Measurements from ENCODE around the gene ACOT13.
"Not testable (repeated sequence)": the region's sequence is repeated elsewhere in the genome, so short reads cannot be mapped to it uniquely, and the experiment has no call there.

Gene ACOT13

DNA sequence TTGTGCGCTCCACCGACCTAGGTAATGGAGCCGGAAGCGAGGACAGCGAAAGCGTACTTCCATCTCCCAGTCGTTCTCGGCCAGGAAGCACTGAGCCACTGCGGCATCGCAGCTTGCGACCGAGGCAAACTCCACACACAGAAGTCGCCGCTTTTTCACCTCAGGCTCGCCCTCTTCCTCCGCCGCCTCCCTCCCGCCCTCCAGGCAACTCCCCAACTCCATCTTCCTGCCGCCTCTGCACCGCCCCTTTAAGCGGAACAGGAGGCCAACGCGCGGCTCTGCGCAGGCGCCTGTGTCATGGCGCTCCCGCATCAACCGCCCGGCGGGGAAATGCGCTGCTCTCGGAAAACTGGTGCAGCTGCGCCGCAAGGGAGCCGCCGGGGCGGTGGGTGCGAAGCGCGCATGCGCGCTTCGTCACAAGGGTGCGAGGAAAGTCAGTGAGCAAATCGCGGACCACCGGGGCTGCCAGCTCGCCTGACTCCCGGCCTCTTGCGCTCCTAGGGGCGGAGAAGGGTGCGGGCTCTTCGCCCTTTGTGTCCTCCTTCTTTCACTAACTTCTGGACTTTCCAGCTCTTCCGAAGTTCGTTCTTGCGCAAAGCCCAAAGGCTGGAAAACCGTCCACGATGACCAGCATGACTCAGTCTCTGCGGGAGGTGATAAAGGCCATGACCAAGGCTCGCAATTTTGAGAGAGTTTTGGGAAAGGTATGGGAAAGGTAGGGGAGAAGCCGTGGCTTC lies at the start of gene ACOT13, which contains the start of gene TDP2:
Gene ACOT13, plus strand, starts transcription at position 437 of the 737 bp plus-strand sequence. Its CDS starts 187 bp downstream, at position 624.
Gene TDP2, minus strand, starts transcription at position 259 of the 737 bp plus-strand sequence. Its CDS starts 37 bp downstream, at position 222.
- peak; percentile 94 for DNase-seq

DNA sequence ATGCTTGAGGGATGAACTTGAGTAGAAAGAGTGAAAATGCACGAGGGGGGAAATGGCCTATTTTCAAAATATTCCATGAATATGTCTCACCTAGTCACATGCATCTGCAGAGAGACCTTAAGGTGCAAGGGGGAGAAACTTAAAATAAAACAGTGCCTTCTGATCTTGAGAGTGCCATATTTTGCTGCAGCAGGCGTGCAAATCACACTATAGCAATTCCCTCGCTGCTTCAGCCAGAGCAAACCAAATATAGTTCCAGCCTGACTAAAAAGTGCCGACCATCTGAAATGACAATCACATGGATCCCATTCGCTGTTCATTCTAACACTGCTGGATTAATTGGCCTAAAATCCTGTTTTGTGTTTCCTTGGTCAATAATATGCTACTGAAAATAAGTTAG lies 47.2 kb upstream of the ACOT13 start:
- DNase-seq, result no peak

DNA sequence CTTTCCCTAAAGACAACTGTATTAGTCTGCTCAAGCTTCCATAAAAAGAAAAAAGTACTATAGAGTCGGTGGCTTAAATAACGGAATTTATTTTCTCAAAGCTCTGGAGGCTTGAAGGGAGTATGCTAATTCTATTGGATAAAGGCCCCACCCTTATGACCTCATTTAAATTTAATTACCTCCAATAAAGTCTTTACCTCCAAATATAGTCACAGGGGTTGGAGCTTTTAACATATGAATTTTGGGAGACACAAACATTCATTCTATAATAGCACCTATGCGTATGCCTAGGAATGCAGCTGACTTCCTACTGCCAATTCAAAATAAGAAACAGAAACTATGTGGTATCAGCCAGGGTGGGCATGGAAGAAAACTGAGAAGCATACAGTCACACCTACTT lies 46.2 kb upstream of the ACOT13 start:
- DNase-seq, result no peak

DNA sequence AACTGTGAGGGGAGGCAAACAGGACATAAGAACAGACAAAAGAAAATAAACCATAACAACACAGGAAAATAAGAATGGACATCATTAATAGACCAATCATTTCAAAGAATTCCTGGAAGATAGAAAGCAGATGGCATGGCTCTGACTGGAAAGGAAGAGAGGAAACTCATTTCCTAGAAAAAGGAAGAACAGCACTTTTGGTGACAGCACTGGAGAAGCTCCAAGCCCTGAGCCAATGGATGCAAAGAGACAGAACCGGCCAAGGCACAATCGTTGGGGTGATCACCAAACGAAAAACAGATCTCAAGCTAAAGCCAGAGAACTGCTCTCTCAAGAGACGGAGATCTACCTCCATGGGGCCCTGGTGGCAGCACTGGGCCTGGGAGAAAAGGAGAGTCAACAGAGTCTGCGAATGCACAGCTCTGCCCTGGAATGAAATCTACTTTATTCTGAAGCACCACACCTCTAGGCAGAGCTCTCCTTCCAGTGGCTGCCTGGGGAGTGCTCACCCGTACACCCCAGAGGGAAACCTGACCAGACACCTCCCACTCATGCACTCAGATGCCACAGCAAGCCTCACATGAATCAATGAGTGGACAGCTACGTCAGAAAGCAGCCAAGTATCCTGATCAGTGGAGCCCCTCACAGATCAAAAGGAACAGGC lies 45.1 kb upstream of the ACOT13 start:
- DNase-seq, result no peak

DNA sequence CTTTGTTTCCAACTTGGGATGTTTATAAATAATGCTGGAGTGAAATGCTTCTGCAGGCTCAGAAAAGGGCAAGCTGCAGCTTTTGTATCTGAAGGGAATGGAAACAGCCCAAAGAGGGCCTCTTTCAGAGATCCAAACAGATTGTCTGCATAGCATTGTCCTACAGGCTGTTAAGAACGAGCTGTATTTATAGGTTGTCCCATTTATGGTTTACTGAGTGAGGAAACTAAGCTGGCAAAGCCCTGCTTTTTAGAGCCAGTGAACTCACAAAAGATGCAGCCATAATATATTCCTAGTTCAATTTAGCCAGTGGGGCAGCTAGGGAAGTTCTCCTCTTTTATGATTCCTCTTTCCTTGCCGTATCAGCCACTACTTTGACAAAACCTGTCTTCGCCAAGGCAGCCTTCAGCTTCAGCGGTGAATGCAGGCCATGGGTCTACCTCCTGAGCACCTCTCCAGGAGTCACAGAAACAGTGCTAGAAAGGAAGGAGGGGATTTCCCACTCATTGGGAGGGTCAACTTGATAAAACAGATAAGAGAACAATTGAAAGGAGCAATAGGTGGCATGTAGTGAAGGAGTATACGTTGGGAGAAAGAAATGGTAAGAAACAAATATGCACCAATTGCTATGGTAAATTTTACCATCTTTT lies 35.9 kb upstream of the ACOT13 start:
- DNase-seq, result no peak

DNA sequence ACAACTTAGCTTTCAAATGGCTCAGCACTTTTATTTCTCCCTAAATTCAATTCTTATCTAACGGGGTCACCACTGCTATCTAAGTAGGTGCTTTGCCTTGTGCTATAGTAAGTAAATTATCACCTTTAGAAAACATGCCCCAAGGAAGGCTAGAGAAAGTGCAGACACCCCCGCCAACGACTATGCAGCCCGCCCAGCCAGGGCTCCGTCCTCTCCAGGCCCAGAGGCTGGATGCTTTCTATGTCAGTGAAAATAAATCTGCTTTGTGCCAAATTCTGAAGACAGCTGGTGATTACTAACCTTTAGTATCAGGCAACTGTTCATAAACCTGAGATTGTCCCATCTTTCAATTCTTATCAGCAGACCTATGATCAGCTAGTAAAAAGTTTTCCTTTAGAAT lies 35.2 kb upstream of the ACOT13 start:
- DNase-seq, result no peak

DNA sequence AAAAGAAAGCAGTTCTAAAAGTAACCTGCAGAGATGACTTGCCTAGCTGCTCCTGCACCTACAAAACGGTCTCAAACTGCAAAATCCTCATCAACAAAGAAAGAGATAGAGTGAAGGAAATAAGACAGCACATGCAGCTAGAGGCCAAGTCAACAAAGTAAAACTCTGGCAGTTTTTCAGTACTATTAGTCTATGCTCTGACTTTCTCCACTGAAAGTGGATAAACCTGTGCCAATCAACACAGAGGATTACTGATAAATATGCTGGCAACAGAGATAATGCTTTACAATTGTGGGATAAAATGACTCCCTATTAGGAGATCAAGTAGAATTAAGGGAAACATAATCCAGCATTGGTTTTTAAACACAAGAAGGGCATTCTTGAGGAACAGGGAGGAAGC lies 34.3 kb upstream of the ACOT13 start:
- DNase-seq, result no peak

DNA sequence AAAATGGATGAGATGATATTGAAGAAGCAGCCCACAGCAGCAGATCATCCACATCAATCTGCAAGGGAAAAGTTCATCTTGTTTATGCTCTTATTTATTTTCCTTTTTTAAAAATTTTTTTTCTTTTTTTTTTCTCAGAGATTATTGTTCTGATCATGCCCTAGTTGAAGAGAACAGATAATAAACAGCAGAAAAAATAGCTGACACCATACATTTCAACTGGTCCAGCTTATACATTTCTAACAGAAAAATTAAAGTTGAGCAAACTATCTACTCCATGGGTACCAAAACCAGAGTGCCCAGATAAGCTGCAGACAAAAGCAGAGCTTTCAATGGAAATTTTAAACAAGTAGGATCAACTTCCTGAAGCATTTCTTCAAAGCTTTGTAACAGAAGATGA lies 30.2 kb upstream of the ACOT13 start:
- DNase-seq, result no peak

DNA sequence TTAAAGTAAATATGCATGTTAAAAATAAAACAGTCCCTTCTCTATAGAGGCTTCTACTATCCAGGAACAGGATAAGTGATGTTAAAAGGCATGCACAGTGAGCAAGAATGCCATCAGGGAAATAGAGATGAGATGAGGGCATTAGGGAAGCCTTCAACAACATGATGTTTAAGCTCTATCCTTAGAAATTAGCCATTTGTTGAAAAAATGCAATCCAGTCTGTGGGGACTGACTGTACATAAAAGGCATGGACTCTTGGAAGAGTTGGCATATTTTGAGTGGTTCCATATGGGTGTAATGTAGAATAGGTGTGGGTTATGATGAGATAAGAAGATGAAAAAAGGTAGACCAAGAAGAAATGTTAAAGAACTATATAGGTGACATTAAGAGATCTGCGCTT lies 26.7 kb upstream of the ACOT13 start:
- no peak for DNase-seq

DNA sequence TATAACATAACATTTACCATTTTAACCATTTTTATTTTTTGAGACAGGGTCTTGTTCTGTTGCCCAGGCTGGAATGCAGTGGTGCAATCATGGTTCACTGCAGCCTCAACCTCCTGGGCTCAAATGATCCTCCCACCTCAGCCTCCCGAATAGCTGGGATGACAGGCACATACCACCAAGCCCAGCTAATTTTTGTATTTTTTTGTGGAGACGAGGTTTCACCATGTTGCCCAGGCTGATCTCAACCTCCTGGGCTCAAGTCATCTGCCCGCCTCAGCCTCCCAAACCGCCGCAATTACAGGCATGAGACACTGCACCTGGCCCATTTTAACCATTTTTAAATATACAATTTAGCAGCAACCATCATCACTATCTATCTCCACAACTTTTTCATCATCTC lies 26.2 kb upstream of the ACOT13 start:
- DNase-seq, result not testable (repeated sequence)

DNA sequence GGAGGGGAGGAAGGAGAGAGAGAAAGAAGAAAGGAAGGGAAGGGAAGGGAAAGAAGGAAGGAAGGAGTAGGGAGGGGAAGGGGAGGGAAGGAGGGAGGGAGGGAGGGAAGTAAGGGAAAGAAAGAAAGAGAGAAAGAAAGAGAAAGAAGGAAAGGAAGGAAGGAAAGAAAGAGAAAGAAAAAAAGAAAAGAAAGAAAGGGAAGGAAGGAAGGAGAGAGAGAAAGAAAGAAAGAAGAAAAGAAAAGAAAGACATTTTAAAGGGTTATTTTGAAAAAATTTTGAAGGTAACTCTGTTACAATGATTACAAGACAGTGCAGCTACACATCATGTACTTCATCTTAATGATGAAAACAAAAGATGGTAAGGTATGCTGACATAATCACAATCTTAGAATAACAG lies 24.8 kb upstream of the ACOT13 start:
- DNase-seq, result no peak

DNA sequence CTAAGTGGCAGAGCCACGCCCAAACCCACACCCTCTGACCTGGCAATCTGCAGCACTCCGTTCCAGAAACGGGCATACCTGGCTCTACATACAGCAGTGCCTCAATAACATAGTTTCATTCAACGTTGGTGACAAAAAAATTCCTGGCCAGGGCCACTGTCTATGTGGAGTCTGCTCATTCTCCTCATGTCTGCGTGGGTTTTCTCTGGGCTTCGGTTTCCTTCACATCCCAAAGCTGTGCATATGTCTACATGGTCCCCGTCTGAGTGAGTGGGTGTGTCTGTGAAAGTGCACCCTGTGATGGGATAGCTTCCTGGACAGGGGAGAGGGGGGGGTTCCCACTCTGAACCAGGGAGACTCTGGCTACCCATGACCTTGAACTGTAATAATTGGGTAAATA lies 23.0 kb upstream of the ACOT13 start:
- no peak for DNase-seq

DNA sequence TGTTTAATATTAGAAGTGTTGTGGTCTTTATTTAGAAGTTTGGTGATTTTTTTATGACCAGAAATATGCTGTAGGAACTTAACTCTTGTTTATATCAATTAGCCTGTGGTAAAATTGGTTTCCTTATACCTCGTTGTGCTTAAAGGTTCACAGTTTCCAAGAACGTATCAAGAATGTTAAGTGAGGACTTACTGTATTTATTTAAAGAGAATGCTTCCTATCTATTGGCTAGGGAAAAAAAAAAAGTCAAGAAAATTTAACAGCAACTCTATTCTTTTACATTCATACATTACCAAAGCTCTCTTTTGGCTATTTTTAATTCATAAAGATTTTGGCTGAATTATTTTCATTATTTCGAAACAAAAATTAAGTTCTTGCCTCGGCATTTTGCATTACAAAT lies 22.5 kb upstream of the ACOT13 start:
- DNase-seq, result no peak

DNA sequence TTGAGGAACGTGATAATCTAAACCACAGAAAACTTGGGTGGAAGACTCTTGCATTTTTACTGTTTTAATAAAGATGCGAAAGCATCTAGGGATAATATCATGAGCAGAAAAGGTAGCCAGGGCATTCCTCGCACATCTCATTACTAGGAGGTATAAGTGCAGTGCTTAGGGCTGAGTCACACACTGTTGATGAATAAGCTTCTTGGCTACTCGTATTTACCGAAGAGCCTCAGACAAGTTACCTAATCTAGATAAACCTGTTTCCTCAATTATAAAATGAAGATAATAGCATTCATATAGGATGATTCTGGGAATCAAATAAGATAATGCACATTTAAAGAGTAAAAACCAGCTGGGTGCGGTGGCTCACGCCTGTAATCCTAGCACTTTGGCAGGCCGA lies 20.1 kb upstream of the ACOT13 start:
- DNase-seq, result no peak

DNA sequence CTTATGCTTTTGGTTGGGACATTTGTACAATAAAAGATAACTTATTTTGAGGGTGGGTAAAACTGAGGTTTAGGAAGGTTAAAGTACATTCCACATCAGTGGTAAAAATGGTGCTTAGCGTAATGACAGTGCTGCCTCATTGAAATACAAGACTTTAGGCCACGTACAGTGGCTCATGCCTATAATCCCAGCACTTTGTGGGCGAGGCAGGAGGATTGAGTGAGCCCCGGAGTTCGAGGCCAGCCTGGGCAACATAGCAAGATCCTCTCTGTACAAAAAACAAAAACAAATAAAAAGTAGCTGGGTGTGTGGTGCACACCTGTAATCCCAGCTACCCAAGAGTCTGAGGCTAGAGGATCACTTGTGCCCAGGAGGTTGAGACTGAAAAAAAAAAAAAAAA lies 18.6 kb upstream of the ACOT13 start:
- no peak for DNase-seq

DNA sequence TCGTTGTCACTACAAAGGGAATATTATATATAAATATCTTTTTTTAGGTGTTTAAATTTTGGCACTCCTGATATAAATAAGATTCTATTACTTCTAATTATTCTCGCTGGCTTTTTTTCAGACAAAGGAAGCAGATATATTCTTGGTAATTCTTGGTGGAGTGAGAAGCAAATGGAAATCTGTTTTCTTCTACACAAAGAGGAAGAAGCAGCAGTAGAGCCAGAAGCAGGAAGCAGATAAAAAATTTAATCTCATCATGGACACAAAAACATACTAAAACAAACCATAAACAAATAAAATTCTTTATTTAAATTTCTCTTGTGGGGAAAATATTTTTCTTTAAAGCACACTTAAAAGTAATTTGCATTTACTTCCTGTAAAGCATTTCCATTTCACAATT lies 17.2 kb upstream of the ACOT13 start:
- DNase-seq, result no peak

DNA sequence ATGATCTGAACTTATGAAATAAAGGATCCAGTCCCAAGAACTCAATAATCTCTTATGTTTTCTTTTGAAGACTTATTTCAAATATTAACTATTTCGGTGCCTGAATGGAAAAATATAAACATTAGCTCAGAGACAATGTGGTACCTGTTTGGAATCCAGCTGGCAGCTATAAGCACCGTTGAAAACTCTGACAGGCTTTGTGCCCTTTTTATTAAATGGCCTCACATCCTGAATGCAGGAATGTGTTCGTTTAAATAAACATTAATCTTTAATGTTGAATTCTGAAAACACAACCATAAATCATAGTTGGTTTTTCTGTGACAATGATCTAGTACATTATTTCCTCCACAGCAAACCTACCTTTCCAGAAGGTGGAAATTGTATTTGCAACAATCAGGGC lies 16.5 kb upstream of the ACOT13 start:
- DNase-seq, result no peak

DNA sequence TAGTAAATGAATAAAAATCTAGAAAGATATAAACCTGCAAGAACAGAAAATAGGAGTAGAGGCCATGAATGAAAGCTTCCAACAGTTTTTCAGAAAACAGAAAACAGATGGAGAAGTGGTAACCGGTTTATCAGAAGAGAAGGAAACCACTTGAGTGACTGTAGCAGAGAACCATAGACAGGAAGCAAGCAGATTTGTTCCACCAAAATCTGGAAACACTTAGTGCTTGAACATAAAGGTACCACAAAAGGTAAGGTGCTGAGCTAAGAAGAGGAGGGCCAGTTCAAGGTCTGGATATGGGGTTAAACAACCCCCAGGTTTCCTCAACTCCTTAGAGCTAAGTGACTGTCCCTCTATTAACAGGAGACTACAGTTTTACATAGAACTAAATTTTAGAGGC lies 11.7 kb upstream of the ACOT13 start:
- DNase-seq, result no peak

DNA sequence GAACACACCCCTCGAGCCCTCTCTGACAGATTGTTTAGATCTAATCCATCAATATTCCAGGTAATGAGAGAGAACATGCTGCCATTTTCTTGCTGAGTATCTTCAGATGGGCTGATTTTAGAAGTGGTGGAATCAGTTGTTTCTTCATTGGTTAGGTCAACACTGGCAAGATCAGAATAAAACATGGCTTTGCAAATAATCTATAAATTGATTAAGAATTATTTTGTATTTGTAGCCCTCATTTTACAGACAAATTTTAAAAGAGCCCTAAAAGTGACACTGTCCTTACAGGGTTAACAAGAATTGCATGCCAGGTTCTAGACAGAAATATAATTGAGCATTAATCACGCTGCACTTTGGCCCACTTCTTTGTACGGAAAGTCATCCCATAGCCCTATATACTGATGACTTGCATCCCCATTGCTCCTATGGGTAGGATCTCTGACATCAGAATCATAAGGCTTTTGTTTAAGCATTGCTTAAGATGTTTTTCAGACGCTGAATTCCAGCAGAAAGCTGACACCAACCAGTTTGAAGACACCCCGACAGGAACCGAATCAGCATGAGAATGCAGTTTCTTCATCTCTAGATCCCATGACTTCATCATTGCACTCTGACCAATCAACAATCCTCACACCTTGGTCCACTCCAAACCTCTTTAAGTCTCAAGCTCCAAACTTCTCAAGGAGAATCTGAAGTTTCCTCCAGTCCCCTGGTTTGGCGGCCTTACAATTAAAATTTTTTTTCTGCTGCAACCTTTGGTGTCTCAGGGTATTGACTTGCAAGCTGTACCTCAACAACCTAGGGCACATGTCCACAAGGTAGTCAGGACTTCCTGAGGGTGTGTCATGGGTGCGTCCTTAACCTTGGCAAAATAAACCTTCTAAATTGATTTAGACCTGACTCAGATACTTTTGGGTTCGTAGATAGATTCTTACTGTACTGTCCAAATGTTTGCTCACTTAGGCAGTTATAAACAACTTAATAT lies 8.0 kb upstream of the ACOT13 start:
- DNase-seq, result no peak

DNA sequence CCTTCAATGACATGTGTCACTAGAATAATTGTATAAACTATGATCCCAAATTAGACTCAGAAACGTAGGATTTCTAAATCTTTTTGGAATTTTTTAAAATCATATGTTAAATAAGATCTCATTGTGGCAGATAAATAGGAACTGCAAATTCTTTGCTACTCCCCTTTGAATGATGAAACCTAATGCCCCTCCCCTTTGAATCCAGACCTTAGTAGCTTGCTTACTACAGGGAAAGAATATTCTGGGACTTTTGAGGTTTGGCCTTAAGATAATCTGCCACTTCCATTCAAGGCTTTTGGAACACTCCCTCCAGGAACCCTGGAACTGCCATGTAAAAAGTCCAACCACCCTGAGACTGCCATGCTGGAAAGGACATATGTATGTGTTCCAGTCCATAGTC lies 7.3 kb upstream of the ACOT13 start:
- DNase-seq, result no peak

DNA sequence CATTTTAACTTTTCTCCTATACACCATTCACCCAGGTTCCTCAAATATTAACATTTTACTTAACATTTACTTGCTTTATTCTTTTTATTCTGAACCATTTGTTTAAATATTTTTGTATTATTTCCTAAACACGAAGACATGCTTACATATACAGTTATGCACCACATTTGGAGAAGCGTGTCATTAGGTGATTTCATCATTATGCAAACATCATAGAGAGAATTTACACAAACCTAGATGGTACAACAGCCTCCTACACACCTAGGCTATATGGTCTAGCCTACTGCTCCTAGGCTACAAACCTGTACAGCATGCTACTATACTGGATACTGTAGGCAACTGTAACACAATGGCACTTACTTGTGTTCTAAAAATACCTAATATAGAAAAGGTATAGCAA lies 6.8 kb upstream of the ACOT13 start:
- DNase-seq, result no peak

DNA sequence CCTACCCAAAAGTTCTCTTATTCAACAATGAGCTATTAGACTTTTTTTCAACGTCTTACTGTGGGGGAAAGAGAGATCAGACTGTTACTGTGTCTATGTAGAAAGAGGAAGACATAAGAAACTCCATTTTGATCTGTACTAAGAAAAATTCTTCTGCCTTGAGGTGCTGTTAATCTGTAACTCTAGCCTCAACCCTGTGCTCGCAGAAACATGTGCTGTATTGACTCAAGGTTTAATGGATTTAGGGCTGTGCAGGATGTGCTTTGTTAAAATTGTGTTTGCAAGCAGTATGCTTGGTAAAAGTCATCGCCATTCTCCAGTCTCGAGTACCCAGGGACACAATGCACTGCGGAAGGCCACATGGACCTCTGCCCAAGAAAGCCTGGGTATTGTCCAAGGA lies 5.1 kb upstream of the ACOT13 start:
- not testable (repeated sequence) for DNase-seq

DNA sequence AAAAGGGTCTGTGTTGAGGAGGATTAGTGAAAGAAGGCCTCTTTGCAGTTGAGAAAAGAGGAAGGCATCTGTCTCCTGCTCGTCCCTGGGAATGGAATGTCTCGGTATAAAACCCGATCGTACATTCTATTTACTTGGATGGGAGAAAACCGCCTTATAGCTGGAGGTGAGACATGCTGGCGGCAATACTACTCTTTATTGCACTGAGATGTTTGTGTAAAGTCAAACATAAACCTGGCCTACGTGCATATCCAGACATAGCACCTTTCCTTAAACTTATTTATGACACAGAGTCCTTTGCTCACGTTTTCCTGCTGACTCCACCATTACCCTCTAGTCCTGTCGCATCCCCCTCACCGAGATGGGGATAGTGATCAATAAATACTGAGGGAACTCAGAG lies 4.6 kb upstream of the ACOT13 start:
- no peak for DNase-seq

Measured in activated gamma-delta T cell treated with Interleukin-2 at 50 U/mL for 16 hours (primary cell).